ENCODE results near the gene SUN3. TPM values are rescaled to one million over a fixed set of nuclear protein-coding genes. Genes with fewer than 3 reads are reported as not detected.
A peak's percentile ranks its signal among the peaks of the same experiment; 100 is the strongest.

Gene SUN3
- total and polyA plus RNA-seq, 3 donors from 2014 or later = 12.8 to 64.5 (median 29.1) TPM

- H3K4me1 ChIP-seq = peaks cover 20% of the 10 kb centered on the region
- 82 to 88% methylated on average over 7 of the region's 7 CpGs for WGBS, 2 donors
- no peaks in the 10 kb centered on the region for H3K27me3 ChIP-seq
- H3K27ac ChIP-seq = no peak within 1 kb of the TSS
- no peak for DNase-seq
- no peaks in the 10 kb centered on the region for H3K9me3 ChIP-seq
- H3K36me3 ChIP-seq (ENCODE audit: low read depth, missing control alignments) = no peaks in the 10 kb centered on the region
- H3K4me3 ChIP-seq = no peak within 1 kb of the TSS
- no peak for TF ChIP-seq POLR2A (IDR thresholded peaks at IDR 0.05)
- no peak for TF ChIP-seq CTCF (IDR thresholded peaks at IDR 0.05)
- intact Hi-C loops (cut with DNase I; ENCODE audit: low total_unique reads) = loop anchor here (10.0 kb wide), 1 partner anchor 157 kb away; no protein-coding TSS in a partner anchor
These were observed 80.6 kb downstream of the SUN3 start, which contains the start of gene PKD1L1 for GRCh38 chr7:47948141-47948790. Gene PKD1L1, minus strand, starts transcription at chr7:47948466. Its CDS starts 26 bp downstream, at chr7:47948440.

GRCh38 chr7:47947355-47947749, 81.6 kb downstream of the SUN3 start:
- peaks cover 20% of the 10 kb centered on the region for H3K4me1 ChIP-seq
- intact Hi-C loops (cut with DNase I; ENCODE audit: low total_unique reads) = loop anchor here (10.0 kb wide), 1 partner anchor 157 kb away; no protein-coding TSS in a partner anchor
- WGBS, 2 donors = 94 to 97% methylated on average over 7 of the region's 7 CpGs
- no peaks in the 10 kb centered on the region for H3K9me3 ChIP-seq
- no peak overlapping the region for H3K4me3 ChIP-seq
- TF ChIP-seq POLR2A (IDR thresholded peaks at IDR 0.05) = no peak
- TF ChIP-seq CTCF (IDR thresholded peaks at IDR 0.05) = no peak
- no peak overlapping the region for H3K27ac ChIP-seq
- no peaks in the 10 kb centered on the region for H3K36me3 ChIP-seq (ENCODE audit: low read depth, missing control alignments)
- no peak for DNase-seq
- no peaks in the 10 kb centered on the region for H3K27me3 ChIP-seq

- intact Hi-C loops (cut with DNase I; ENCODE audit: low total_unique reads) = loop anchor here (10.0 kb wide), 1 partner anchor 158 kb away; no protein-coding TSS in a partner anchor
- DNase-seq = no peak
- WGBS, 2 donors = 65 to 81% methylated on average over 7 of the region's 7 CpGs
- H3K9me3 ChIP-seq = no peaks in the 10 kb centered on the region
- H3K27me3 ChIP-seq = no peaks in the 10 kb centered on the region
- H3K36me3 ChIP-seq (ENCODE audit: low read depth, missing control alignments) = no peaks in the 10 kb centered on the region
- H3K4me1 ChIP-seq = peaks cover 20% of the 10 kb centered on the region
- H3K4me3 ChIP-seq = no peak overlapping the region
- no peak overlapping the region for H3K27ac ChIP-seq
- no peak for TF ChIP-seq POLR2A (IDR thresholded peaks at IDR 0.05)
- no peak for TF ChIP-seq CTCF (IDR thresholded peaks at IDR 0.05)
These were observed 82.1 kb downstream of the SUN3 start for GRCh38 chr7:47946581-47947354.

- WGBS, 2 donors = 51 to 59% methylated on average over 8 of the region's 8 CpGs
- Histone ChIP-seq H3K4me1 (peaks cover 15% of the 10 kb centered on the region), H3K27me3 (no peaks in the 10 kb centered on the region), H3K36me3 (ENCODE audit: low read depth, missing control alignments) (no peaks in the 10 kb centered on the region), H3K27ac (no peak overlapping the region), H3K4me3 (no peak overlapping the region), H3K9me3 (no peaks in the 10 kb centered on the region)
- TF ChIP-seq CTCF (IDR thresholded peaks at IDR 0.05) (peak; percentile 76 to 82 (median 79)), POLR2A (IDR thresholded peaks at IDR 0.05) (no peak)
- peak; percentile 92 for DNase-seq
- intact Hi-C loops (cut with DNase I; ENCODE audit: low total_unique reads) = loop anchor here (10.0 kb wide), 1 partner anchor 159 kb away; no protein-coding TSS in a partner anchor
These were observed 83.5 kb downstream of the SUN3 start for GRCh38 chr7:47945261-47946015.
